Measurements from ENCODE around the gene ARHGDIB.

The ARHGDIB gene

DNA sequence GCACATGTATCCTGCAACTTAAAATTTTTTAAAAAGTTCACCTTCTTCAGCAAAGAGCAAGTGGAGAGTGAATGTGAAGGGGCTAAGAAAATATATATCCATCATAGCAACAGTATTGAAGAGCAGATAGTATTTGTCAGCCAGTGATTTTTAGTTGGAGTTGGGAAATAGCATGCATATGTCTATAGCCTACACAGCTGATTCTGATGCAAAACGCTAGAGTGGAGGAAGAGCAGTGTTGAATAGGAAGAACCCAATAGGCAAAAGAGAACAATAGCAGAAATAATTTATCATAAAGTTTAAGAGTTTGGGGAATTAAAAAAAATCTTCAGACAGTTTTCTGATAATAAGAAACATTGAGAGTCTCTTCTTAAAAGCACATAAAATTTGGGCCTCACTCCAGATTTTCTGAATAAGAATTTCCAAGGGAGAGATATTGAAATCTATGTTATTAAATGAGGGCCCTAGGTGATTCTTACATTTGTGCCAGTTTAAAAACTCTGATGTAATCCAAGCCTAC is 23.4 kb upstream of the ARHGDIB start:
- no peak for DNase-seq (ENCODE audit: low read depth)
- no peak for TF ChIP-seq CTCF (IDR thresholded peaks at IDR 0.05; ENCODE audit: insufficient read depth, low read depth, low read length, missing control alignments)
- no peak overlapping the region for H3K4me3 ChIP-seq (ENCODE audit: low read depth, low read length)

DNA sequence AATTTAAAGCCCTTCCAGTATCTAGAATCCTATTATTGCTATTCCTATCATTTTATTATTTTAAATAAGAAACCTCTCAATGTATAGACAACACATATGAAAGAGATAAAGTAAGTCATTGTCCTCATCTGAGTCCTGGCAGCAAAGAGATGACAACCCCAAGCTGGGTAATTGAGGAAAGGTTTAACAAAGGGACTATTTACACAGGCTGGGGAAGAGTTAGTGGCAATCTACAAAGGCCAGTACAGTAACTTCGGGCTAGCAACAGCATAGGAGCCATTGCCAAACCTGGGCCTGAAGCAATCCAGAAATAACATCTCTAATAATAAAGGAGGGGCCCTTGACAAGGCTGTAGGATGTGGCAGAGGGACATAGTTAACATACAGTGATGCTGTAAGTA is 22.6 kb upstream of the ARHGDIB start:
- no peak for TF ChIP-seq CTCF (IDR thresholded peaks at IDR 0.05; ENCODE audit: insufficient read depth, low read depth, low read length, missing control alignments)
- DNase-seq (ENCODE audit: low read depth) = no peak
- H3K4me3 ChIP-seq (ENCODE audit: low read depth, low read length) = no peak overlapping the region

GRCh38 chr12:14982991-14983390 is 21.6 kb upstream of the ARHGDIB start:
- no peak for DNase-seq (ENCODE audit: low read depth)
- H3K4me3 ChIP-seq (ENCODE audit: low read depth, low read length) = no peak overlapping the region
- no peak for TF ChIP-seq CTCF (IDR thresholded peaks at IDR 0.05; ENCODE audit: insufficient read depth, low read depth, low read length, missing control alignments)

DNA sequence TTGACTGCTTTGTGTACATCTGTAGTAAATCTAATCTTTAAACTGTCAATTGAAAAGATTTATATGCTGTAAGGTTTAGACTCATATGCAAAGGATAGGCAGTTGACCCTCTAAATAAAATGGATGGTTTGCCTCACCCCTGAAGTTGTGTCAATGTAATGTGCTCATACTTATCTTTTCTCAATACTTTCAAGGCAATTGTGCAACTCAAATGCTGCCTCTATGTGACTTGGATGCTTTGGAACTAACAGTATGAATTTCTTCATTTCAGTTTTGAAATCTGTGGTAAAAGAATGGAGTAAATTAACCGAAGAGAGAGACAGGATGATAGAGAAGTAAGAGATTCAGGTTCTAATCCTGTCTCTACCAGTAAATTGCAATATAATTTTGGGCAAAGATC is 21.2 kb upstream of the ARHGDIB start:
- DNase-seq (ENCODE audit: low read depth) = no peak
- TF ChIP-seq CTCF (IDR thresholded peaks at IDR 0.05; ENCODE audit: insufficient read depth, low read depth, low read length, missing control alignments) = no peak
- H3K4me3 ChIP-seq (ENCODE audit: low read depth, low read length) = no peak overlapping the region

GRCh38 chr12:14981049-14981448 is 19.6 kb upstream of the ARHGDIB start:
- no peak for TF ChIP-seq CTCF (IDR thresholded peaks at IDR 0.05; ENCODE audit: insufficient read depth, low read depth, low read length, missing control alignments)
- DNase-seq (ENCODE audit: low read depth) = no peak
- H3K4me3 ChIP-seq (ENCODE audit: low read depth, low read length) = no peak overlapping the region

- TF ChIP-seq CTCF (IDR thresholded peaks at IDR 0.05; ENCODE audit: insufficient read depth, low read depth, low read length, missing control alignments) = no peak
- no peak for DNase-seq (ENCODE audit: low read depth)
Observed at GRCh38 chr12:14979468-14979867, 18.1 kb upstream of the ARHGDIB start.

GRCh38 chr12:14976658-14977057 is 15.3 kb upstream of the ARHGDIB start:
- no peak overlapping the region for H3K4me3 ChIP-seq (ENCODE audit: low read depth, low read length)
- no peak for TF ChIP-seq CTCF (IDR thresholded peaks at IDR 0.05; ENCODE audit: insufficient read depth, low read depth, low read length, missing control alignments)
- DNase-seq (ENCODE audit: low read depth) = no peak

More at GRCh38 chr12:14979468-14979867, 18.1 kb upstream of the ARHGDIB start:
- H3K4me3 ChIP-seq (ENCODE audit: low read depth, low read length) = no peak overlapping the region
